ENCODE data around the gene STAM. TPM values are rescaled to one million over a fixed set of nuclear protein-coding genes. Genes with fewer than 3 reads are reported as not detected.

STAM gene
- total and polyA plus RNA-seq, 10 of the 15 experiments (the other 5 are each of a cell fraction or from before 2014, with no cell fraction given) = 8.8 to 15.9 (median 14.4) TPM

DNA sequence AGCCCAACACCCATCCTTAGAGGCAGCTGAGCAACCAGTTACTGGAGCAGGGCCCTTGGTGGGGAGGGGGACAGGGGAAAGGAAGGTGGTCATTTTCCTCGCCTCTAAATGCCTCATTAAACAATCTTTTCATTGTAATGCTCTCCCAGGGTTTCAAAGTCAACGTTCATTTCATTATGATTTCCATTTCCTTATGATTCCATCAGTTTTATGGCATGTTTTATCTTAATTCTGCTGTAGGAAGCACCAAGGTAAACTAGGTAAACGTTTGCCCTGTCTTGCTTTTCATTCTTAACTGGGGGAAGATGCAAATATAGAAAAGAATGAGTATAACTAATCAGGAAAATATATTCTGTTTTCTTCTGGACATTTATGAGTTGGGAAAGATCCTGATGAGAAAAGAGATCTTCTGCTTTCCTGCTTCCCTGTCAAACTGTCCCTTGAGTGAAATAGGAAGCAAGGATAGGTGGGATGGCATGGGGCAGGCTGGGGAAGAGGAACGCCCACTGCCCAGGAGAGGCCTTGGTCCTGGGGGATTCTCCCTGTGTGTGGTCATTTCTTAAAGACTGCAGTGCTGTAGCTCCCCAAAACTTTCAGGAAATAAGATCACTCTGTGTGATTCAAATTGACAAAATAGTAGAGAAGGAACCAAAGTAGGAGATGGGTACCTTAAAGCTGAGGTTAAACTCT is 87.5 kb downstream of the STAM start:
- ChIA-PET CTCF (interaction anchor here (0.7 kb wide), 1 partner anchor 87 kb away, joined by 3 read pairs; no protein-coding TSS in a partner anchor), SMC1A (ENCODE audit: uncharacterized antibody, unreplicated experiment) (interaction anchor here (0.7 kb wide), 1 partner anchor 58 kb away, joined by 4 read pairs; no protein-coding TSS in a partner anchor), RAD21 (ENCODE audit: unreplicated experiment) (no interaction called here), POLR2A (no interaction called here)
- in situ Hi-C loops (cut with MboI) (loop anchor here (25.0 kb wide), 1 partner anchor 894 kb away; no protein-coding TSS in a partner anchor), intact Hi-C loops (cut with micrococcal nuclease; ENCODE audit: unreplicated experiment) (no loop called here)
- H3K4me3 ChIP-seq = no peak overlapping the region
- H3K27me3 ChIP-seq (replicated peaks in 1 of 2; ENCODE audit: control insufficient read depth in 2 of 2, insufficient read depth in 2 of 2, low read length in 1 of 2) = no peaks in the 10 kb centered on the region
- no peaks in the 10 kb centered on the region for H3K9me3 ChIP-seq (replicated peaks; ENCODE audit: control insufficient read depth, insufficient read depth, low read length)
- DNase-seq (ENCODE audit: low read depth, low spot score) = no peak
- no peaks in the 10 kb centered on the region for H3K36me3 ChIP-seq (ENCODE audit: control insufficient read depth in 2 of 2, insufficient read depth in 2 of 2, low read length in 1 of 2)
- H3K4me2 ChIP-seq (ENCODE audit: control insufficient read depth, insufficient read depth) = no peak overlapping the region
- H3K9ac ChIP-seq (ENCODE audit: control insufficient read depth, insufficient read depth, low read length) = no peak overlapping the region
- H3K79me2 ChIP-seq (ENCODE audit: control insufficient read depth, insufficient read depth, low read length) = no peaks in the 10 kb centered on the region
- H3K27ac ChIP-seq (ENCODE audit: control insufficient read depth, insufficient read depth) = no peak overlapping the region
- 32% methylated on average over 4 of the region's 4 CpGs for WGBS (ENCODE audit: insufficient coverage, insufficient replicate concordance, low lambda C conversion rate, missing lambda C conversion rate)
- ATAC-seq = no peak
- no peak overlapping the region for H2AFZ ChIP-seq (ENCODE audit: control insufficient read depth, low read depth, low read length)
- no peaks in the 10 kb centered on the region for H3K4me1 ChIP-seq (ENCODE audit: control insufficient read depth, insufficient read depth, low read length)
- H4K20me1 ChIP-seq (ENCODE audit: control insufficient read depth, insufficient read depth) = no peaks in the 10 kb centered on the region
- no peak for FAIRE-seq
- BruUV-seq (replicated peaks) = no TSS peak
- TF ChIP-seq, protein P1, sequence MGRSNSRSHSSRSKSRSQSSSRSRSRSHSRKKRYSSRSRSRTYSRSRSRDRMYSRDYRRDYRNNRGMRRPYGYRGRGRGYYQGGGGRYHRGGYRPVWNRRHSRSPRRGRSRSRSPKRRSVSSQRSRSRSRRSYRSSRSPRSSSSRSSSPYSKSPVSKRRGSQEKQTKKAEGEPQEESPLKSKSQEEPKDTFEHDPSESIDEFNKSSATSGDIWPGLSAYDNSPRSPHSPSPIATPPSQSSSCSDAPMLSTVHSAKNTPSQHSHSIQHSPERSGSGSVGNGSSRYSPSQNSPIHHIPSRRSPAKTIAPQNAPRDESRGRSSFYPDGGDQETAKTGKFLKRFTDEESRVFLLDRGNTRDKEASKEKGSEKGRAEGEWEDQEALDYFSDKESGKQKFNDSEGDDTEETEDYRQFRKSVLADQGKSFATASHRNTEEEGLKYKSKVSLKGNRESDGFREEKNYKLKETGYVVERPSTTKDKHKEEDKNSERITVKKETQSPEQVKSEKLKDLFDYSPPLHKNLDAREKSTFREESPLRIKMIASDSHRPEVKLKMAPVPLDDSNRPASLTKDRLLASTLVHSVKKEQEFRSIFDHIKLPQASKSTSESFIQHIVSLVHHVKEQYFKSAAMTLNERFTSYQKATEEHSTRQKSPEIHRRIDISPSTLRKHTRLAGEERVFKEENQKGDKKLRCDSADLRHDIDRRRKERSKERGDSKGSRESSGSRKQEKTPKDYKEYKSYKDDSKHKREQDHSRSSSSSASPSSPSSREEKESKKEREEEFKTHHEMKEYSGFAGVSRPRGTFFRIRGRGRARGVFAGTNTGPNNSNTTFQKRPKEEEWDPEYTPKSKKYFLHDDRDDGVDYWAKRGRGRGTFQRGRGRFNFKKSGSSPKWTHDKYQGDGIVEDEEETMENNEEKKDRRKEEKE (IDR thresholded peaks at IDR 0.05) = no peak
- TF ChIP-seq RFX5 (IDR thresholded peaks at IDR 0.05; ENCODE audit: low read depth, low read length) (no peak), HDAC6 (IDR thresholded peaks at IDR 0.05; ENCODE audit: unreplicated experiment) (no peak), BRCA1 (IDR thresholded peaks at IDR 0.05; ENCODE audit: low read depth, low read length) (no peak), ATF7 (IDR thresholded peaks at IDR 0.05; ENCODE audit: low read depth) (no peak), HDGF (IDR thresholded peaks at IDR 0.05) (no peak), RAD51 (IDR thresholded peaks at IDR 0.05) (no peak), STAT1 (conservative IDR thresholded peaks at IDR 0.05) (no peak)
- TF ChIP-seq, protein P2, sequence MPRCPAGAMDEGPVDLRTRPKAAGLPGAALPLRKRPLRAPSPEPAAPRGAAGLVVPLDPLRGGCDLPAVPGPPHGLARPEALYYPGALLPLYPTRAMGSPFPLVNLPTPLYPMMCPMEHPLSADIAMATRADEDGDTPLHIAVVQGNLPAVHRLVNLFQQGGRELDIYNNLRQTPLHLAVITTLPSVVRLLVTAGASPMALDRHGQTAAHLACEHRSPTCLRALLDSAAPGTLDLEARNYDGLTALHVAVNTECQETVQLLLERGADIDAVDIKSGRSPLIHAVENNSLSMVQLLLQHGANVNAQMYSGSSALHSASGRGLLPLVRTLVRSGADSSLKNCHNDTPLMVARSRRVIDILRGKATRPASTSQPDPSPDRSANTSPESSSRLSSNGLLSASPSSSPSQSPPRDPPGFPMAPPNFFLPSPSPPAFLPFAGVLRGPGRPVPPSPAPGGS (IDR thresholded peaks at IDR 0.05; ENCODE audit: borderline replicate concordance, insufficient read depth, low read depth, low read length, poor library complexity, severe bottlenecking) = no peak
- TF ChIP-seq, protein P3, sequence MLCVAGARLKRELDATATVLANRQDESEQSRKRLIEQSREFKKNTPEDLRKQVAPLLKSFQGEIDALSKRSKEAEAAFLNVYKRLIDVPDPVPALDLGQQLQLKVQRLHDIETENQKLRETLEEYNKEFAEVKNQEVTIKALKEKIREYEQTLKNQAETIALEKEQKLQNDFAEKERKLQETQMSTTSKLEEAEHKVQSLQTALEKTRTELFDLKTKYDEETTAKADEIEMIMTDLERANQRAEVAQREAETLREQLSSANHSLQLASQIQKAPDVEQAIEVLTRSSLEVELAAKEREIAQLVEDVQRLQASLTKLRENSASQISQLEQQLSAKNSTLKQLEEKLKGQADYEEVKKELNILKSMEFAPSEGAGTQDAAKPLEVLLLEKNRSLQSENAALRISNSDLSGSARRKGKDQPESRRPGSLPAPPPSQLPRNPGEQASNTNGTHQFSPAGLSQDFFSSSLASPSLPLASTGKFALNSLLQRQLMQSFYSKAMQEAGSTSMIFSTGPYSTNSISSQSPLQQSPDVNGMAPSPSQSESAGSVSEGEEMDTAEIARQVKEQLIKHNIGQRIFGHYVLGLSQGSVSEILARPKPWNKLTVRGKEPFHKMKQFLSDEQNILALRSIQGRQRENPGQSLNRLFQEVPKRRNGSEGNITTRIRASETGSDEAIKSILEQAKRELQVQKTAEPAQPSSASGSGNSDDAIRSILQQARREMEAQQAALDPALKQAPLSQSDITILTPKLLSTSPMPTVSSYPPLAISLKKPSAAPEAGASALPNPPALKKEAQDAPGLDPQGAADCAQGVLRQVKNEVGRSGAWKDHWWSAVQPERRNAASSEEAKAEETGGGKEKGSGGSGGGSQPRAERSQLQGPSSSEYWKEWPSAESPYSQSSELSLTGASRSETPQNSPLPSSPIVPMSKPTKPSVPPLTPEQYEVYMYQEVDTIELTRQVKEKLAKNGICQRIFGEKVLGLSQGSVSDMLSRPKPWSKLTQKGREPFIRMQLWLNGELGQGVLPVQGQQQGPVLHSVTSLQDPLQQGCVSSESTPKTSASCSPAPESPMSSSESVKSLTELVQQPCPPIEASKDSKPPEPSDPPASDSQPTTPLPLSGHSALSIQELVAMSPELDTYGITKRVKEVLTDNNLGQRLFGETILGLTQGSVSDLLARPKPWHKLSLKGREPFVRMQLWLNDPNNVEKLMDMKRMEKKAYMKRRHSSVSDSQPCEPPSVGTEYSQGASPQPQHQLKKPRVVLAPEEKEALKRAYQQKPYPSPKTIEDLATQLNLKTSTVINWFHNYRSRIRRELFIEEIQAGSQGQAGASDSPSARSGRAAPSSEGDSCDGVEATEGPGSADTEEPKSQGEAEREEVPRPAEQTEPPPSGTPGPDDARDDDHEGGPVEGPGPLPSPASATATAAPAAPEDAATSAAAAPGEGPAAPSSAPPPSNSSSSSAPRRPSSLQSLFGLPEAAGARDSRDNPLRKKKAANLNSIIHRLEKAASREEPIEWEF (IDR thresholded peaks at IDR 0.05; ENCODE audit: insufficient replicate concordance, low read depth, low read length) = no peak
- TF ChIP-seq, protein P4, sequence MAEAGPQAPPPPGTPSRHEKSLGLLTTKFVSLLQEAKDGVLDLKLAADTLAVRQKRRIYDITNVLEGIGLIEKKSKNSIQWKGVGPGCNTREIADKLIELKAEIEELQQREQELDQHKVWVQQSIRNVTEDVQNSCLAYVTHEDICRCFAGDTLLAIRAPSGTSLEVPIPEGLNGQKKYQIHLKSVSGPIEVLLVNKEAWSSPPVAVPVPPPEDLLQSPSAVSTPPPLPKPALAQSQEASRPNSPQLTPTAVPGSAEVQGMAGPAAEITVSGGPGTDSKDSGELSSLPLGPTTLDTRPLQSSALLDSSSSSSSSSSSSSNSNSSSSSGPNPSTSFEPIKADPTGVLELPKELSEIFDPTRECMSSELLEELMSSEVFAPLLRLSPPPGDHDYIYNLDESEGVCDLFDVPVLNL (IDR thresholded peaks at IDR 0.05; ENCODE audit: low read depth, low read length) = no peak
